CD4-positive, alpha-beta T cell treated with Interferon gamma for 1 hour (primary cell): ENCODE measurements around the gene TOP3B.
"Not testable (repeated sequence)": the region's sequence is repeated elsewhere in the genome, so short reads cannot be mapped to it uniquely, and the experiment has no call there.

Source experiments
- DNase-seq: peaks from one replicate; pipeline ENCODE4 v3.0.0-alpha.2; 2020

The TOP3B gene

GRCh38 chr22:21942407-21943343 is 39.9 kb downstream of the TOP3B start:
- DNase-seq, result peak; percentile 38

GRCh38 chr22:21941921-21942320 is 40.7 kb downstream of the TOP3B start:
- no peak for DNase-seq

GRCh38 chr22:21940521-21940920 is 42.1 kb downstream of the TOP3B start:
- DNase-seq, result no peak

GRCh38 chr22:21939935-21940334 is 42.7 kb downstream of the TOP3B start:
- not testable (repeated sequence) for DNase-seq

- DNase-seq, result peak; percentile 66
Observed at GRCh38 chr22:21939461-21939913, 43.1 kb downstream of the TOP3B start.

- no peak for DNase-seq
Observed at GRCh38 chr22:21938906-21939305, 43.7 kb downstream of the TOP3B start.

- peak; percentile 90 for DNase-seq
Observed at GRCh38 chr22:21938071-21938822, 44.3 kb downstream of the TOP3B start.

- DNase-seq, result no peak
Observed at GRCh38 chr22:21937821-21938070, 44.8 kb downstream of the TOP3B start.

- peak; percentile 64 for DNase-seq
Observed at GRCh38 chr22:21937041-21937820, 45.4 kb downstream of the TOP3B start.

- DNase-seq, result peak; percentile 74
Observed at GRCh38 chr22:21936151-21936775, 46.3 kb downstream of the TOP3B start.

GRCh38 chr22:21933910-21934309 is 48.7 kb downstream of the TOP3B start:
- no peak for DNase-seq

- no peak for DNase-seq
Observed at GRCh38 chr22:21933413-21933812, 49.2 kb downstream of the TOP3B start.

GRCh38 chr22:21932347-21932746 is 50.2 kb downstream of the TOP3B start:
- no peak for DNase-seq

- no peak for DNase-seq
Observed at GRCh38 chr22:21931056-21931455, 51.5 kb downstream of the TOP3B start.

- no peak for DNase-seq
Observed at GRCh38 chr22:21929253-21929652, 53.3 kb downstream of the TOP3B start.

GRCh38 chr22:21928048-21928447 is 54.5 kb downstream of the TOP3B start:
- DNase-seq, result no peak

GRCh38 chr22:21927174-21927823 is 55.3 kb downstream of the TOP3B start:
- no peak for DNase-seq

- DNase-seq, result no peak
Observed at GRCh38 chr22:21926728-21927127, 55.9 kb downstream of the TOP3B start.

- DNase-seq, result no peak
Observed at GRCh38 chr22:21923163-21923561, 59.4 kb downstream of the TOP3B start.

GRCh38 chr22:21922370-21923162 is 60.0 kb downstream of the TOP3B start:
- no peak for DNase-seq

- DNase-seq, result no peak
Observed at GRCh38 chr22:21921729-21922128, 60.9 kb downstream of the TOP3B start.
